GM19397 (cell line): ENCODE measurements around the gene DNASE2B.
"Not testable (repeated sequence)": the region's sequence is repeated elsewhere in the genome, so short reads cannot be mapped to it uniquely, and the experiment has no call there.

Experiments
- ATAC-seq: cut with Tn5 transposase; IDR thresholded peaks from one replicate; pipeline ENCODE4 v1.9.1; 2021; ENCODE audit warnings: mild to moderate bottlenecking, moderate library complexity; ENCODE audit not compliant: unreplicated experiment

The DNASE2B gene

GRCh38 chr1:84442747-84443646 is 44.7 kb downstream of the DNASE2B start:
- not testable (repeated sequence) for ATAC-seq

- ATAC-seq: not testable (repeated sequence)
Measured at GRCh38 chr1:84448704-84449103, 50.4 kb downstream of the DNASE2B start.

GRCh38 chr1:84450910-84451309 is 52.6 kb downstream of the DNASE2B start:
- no peak for ATAC-seq

GRCh38 chr1:84452436-84452835 is 54.2 kb downstream of the DNASE2B start:
- no peak for ATAC-seq

GRCh38 chr1:84462118-84462517 is 63.8 kb downstream of the DNASE2B start:
- ATAC-seq: no peak
